HG03095 (cell line): ENCODE data around the gene SBNO2.

Experiments used
- ATAC-seq: cut with Tn5 transposase; IDR thresholded peaks from one replicate; pipeline ENCODE4 v1.9.1; 2021; ENCODE audit warnings: moderate library complexity; ENCODE audit not compliant: unreplicated experiment

Gene SBNO2

GRCh38 chr19:1169921-1170885 lies 3.9 kb downstream of the SBNO2 start:
- no peak for ATAC-seq

GRCh38 chr19:1169411-1169791 lies 4.7 kb downstream of the SBNO2 start:
- ATAC-seq = no peak

DNA sequence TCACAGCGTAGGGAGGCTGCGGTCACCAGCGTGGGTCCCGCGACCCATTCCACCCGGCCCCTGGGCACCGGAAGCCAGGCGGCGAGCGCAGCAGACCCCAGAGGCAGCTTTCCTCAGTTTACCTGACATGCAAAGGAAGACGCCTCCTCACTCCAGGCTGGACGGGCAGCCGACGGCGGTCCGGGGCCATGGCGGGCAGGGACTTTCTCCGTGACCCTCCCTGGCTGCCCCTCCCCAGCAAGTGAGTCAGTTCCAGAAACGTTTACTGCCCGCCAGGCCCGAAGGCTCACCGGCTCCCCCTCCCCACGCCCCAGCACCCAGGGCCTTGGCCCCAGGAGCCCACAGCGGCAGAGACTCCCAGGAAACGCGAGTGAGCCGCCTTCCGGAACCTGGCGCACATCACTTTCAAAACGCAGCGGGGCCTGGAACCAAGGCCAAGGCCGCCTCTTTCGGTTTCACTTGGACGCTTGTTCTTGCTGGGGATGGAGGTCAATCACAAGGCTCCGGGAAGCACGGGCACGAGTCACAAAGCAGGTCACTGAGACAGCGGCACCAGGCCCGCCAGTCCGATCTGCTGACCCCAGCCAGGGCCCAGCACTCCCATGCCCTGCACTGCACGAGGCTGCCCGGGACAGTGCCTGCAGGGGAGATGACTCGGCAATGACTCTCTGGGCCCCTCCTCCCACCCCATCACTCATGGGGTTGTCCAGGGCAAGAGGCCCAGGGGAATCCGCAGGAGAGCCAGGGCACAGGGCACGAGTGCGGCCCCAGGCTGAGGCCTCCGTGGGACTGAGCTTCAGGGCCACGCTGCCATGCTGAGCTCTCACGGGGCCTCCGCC lies 5.3 kb downstream of the SBNO2 start:
- ATAC-seq = no peak

DNA sequence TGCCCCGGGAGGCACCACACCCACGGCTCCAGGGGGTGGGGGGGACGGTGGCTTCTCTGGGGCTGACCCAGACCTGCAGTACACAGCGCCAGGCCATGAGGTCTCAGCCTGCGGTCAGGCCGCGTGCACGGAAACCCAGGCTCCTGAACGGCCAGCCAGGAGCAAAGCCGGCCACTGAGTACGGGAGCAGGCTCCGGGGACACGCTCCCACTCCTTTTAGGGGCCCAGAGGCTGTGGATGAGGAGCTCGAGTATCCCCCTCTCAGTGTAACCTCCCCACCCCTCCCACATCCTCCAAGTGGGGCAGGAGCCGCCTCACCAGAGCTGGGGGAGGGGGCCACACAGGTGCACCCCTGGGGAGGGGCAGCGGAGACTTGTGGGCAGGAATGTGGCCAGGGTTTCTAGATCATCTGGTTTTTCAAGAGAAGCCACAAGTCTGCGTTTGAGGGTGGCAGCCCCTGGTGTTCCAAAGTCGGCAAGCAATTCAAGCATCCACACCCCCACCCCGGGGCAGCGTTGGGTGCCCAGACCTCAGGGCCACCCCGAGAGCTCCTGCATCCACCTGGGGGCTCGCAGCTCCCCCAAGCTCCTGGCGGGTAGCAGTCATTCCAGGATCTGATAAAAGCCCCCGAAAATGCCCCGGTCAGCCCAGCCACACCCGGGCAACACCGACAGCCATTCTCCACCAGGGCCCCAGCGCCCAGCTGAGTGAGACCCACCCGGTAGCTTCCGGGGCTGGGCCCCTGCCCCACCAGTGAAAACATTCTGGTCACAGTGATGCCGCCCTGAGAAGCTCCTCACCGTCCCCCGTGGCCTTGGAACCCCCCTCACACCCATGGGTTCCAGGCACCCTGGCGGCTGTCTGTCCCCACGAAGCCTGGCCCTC lies 6.1 kb downstream of the SBNO2 start:
- no peak for ATAC-seq

GRCh38 chr19:1166872-1167573 lies 7.0 kb downstream of the SBNO2 start:
- no peak for ATAC-seq

DNA sequence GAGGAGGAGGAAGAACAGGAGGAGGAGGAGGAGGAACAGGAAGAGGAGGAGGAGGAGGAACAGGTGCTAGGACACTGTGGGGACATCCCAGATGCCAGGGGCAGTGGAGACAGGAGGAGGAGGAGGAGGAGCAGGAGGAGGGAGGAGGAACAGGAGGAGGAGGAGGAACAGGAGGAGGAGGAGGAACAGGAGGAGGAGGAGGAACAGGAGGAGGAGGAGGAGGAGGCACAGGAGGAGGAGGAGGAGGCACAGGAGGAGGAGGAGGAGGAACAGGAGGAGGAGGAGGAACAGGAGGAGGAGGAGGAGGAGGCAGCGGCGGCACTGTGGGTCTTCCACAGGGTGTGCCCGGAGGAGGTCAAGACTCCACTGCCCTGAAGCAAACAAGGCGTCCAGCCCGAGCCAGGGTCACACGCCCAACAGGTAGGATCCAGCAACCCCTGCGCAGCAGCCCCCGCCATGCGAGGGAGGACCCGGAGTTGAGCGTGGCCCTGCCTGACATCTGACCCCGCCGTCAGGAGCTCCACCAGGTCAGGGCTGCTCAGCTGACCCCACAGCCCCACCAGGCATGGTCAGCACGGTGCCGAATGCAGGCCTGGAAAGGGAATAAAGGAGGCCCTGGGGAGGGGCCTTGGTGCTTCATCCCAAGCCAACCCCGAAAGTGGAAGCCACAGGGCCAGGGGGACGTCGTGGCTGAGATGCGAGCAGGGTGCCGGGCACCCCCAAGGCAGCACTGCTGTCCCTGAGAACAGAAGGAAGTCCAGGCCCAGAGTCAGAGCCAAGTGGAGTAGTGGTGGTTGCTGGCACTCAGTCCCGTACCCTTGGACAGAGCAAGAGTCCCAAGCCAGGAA lies 9.2 kb downstream of the SBNO2 start:
- no peak for ATAC-seq

DNA sequence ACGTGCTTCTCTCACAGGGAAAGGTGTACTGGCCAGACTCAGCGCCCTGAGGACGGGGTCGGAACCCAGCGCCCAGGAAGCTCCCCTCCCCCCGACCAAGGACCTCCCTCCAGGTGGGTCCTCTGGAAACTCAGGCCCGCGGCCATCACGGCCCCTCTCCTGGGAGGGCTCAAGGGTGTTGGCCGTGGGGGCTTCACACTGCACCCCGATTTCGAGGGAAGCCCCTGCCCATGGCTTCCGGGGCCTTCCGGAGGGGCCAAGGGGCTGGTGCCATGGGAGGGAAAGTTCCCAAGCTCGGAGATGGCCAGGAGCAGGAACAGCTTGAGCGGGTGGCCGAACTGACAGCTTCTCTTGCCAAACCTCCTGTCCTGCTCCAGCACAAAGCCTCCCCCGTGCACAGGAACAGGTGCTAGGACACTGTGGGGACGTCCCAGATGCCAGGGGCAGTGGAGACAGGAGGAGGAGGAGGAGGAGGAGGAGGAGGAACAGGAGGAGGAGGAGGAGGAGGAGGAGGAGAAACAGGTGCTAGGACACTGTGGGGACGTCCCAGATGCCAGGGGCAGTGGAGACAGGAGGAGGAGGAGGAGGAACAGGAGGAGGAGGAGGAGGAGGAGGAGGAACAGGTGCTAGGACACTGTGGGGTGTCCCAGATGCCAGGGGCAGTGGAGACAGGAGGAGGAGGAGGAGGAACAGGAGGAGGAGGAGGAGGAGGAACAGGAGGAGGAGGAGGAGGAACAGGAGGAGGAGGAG lies 10.0 kb downstream of the SBNO2 start:
- ATAC-seq = no peak

GRCh38 chr19:1163283-1163933 lies 10.7 kb downstream of the SBNO2 start:
- ATAC-seq = no peak

- no peak for ATAC-seq
Measured at GRCh38 chr19:1162404-1163282, 11.4 kb downstream of the SBNO2 start.

DNA sequence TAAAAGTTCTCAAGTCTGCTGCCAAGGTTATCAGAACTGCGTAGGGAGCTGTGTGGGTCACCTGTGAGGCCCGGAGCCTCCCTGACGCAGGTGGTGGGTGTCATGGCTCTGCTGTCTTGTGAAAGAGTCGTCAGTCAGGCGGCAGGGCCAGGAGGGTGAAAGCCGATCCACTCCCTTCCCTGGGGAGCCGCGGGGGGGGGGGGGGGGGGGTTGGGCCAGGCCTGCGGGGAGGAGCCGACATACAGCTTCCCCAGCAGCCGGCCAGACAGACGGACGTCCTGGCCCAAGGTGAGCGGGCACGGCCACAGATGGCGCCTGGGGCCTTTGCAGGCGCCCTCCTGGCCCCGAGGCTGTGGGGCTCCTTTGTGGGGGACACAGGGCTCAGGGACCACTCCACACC lies 12.4 kb downstream of the SBNO2 start:
- no peak for ATAC-seq

GRCh38 chr19:1159864-1160595 lies 14.0 kb downstream of the SBNO2 start:
- no peak for ATAC-seq

DNA sequence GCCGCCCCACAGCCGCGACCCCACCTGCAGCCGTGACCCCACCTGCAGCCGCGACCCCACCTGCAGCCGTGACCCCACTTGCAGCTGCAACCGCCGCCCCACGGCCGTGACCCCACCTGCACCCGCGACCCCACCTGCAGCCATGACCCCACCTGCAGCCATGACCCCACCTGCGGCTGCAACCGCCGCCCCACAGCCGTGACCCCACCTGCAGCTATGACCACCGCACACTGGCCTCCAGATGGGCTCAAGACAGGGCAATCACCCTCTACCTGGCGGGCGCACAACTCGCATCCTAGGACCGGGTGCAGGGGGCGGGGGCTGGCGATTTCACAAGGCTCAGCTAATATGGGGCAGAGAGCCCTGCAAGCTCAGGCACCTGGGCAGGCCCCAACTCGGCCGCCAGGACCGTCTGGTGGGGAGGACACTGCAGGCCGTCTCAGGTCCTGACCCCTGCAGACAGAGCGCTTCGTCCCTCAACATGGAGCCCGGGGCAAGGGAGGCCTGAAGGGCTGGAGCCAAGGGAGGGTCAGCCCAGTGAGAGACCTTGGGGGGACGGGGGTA lies 15.1 kb downstream of the SBNO2 start:
- ATAC-seq = no peak

GRCh38 chr19:1157931-1158884 lies 15.9 kb downstream of the SBNO2 start:
- no peak for ATAC-seq

GRCh38 chr19:1156830-1157615 lies 17.0 kb downstream of the SBNO2 start:
- ATAC-seq = no peak
